Middle frontal gyrus (tissue), 1 donor: ENCODE data around the gene MACROH2A1.

Source experiments
- DNase-seq: peaks from one replicate; pipeline ENCODE4 v3.0.0-alpha.2; 2015; ENCODE audit warnings: low spot score; ENCODE audit errors: extremely low spot score

MACROH2A1 gene

DNA sequence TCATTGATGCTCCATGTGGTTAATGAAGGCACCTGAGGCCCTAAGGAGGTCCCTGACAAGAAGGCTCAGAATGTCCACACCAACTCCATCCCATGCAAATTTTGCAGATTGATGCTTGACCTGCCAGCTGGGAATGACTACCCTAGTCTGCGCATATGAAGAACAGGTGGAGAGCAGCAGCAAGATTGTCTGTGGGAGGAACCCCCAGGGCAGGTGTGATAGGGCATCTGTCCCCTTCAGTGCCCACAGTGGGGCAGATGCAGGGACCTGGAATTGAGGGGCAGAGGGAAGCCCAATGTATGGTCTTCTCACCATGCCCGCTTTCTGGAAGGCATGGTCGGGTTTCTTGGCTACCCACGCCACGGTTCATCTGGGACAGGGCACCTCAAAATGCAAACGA is 79.6 kb downstream of the MACROH2A1 start:
- no peak for DNase-seq

- no peak for DNase-seq
These were observed 80.1 kb downstream of the MACROH2A1 start for GRCh38 chr5:135318924-135319323.

GRCh38 chr5:135318037-135318436 is 81.0 kb downstream of the MACROH2A1 start:
- no peak for DNase-seq

GRCh38 chr5:135317286-135317685 is 81.7 kb downstream of the MACROH2A1 start:
- DNase-seq: no peak

GRCh38 chr5:135315386-135315785 is 83.6 kb downstream of the MACROH2A1 start:
- DNase-seq: no peak

DNA sequence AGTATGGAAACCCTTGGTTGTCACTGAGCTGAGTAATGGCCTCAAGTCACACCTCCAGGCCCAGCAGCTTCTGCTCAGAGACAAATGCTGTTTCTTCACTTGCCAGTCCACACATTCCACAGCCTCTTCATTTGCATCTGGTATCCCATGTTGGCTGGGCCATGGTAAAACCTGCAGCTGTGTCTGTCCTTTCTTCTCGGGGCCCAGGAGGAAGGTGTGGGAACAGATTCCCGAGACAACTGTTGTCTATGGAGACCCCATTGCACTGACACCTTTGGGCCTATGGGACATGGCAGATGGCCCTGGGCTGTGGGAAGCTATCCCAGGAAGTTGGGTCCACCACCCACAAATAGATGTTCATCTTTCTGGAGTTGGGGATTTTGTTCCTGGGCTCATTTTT is 85.1 kb downstream of the MACROH2A1 start:
- no peak for DNase-seq

DNA sequence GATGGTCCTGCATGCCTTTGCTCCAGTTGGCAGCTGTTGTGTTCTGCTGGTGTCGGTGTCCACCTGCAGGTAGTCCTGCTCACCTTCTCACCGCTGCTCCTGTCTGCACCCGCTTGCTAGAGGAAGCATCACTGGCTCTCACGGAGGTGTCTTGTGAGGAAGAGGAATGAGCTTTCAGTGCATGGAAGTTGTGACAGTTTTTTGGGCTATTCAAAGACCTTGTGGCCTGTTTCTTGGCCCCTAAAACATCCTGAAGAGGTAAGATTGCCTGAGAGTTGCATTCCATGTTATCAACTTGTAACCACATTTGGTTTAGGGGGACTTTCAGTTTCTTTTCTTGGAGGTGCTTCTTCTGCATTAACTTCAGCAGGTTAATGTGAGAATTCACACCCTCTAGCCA is 85.6 kb downstream of the MACROH2A1 start:
- DNase-seq: no peak

- DNase-seq: no peak
These were observed 86.6 kb downstream of the MACROH2A1 start for GRCh38 chr5:135312255-135312935.

DNA sequence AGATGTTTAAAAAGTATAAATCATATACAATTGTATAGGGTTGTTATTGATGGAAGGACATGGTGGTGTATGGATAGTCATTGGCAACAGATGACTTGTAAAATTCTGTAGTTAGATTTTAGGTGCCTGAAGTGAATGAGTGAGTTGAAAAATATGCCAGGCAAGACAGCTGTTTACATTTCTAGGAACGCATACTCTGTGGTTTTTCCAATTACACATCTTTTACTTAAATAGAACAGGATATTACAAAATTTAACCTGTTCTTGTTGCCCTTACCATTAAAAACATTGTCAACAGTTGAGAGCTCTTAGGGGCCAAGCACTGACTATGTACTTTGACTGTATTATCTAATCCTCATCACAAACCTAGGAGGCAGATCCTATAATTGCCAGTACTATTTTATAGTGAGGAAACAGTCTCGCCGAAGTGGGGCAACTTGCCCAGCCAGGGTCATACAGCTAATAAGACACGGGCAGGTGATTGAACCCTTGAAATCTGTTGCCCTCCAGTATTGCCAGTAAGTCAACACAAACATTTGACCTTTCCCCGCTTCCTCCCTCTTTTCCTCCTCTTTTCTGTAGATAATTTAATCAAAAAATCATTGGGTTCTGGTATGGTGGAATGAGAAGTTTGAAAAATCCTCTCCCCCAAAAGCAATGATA is 88.6 kb downstream of the MACROH2A1 start:
- DNase-seq: no peak

DNA sequence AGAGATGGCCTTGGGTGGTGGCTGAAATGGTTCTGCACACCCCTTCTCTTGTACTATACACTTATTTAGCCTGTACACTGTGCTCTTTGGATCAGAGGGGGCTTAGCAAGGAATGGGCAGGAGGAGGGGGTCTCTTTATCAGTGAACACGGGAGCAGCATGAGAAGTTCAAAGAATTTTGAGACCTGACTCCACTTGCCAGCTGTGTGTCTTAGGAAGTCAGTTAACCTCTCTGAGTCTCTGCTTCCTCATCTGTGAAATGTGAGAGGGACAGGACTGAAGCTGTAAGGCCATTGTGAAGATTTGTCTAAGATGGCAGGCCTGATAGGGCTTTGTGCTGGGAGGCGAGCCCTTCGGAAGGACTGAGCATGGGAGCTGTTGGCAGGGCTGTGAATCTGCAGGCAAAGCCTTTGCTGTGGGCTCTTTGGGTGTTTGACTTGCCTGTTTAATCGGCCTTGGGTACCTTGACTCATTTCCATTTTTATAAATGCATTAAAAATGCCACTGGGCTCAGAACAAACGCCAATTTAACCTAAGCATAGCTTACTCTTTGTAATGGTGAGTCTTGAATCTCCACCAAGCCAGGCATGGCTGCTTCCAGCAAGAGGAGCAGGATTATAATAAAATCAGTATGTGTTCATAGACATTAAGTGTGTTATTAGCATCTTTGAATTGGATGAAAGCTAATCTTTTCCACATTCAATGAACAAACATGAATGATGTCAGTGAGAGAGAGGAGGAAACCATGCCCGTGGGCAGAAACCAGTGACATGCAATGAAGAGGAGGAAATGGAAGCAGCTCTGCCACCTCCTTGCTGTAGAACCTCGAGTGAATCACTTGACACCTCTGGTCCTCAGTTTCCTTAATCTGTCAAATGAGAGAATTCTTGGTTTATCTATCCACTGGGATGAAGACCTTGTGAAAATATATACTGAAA is 89.4 kb downstream of the MACROH2A1 start:
- DNase-seq: no peak

GRCh38 chr5:135308752-135309151 is 90.3 kb downstream of the MACROH2A1 start:
- DNase-seq: no peak

DNA sequence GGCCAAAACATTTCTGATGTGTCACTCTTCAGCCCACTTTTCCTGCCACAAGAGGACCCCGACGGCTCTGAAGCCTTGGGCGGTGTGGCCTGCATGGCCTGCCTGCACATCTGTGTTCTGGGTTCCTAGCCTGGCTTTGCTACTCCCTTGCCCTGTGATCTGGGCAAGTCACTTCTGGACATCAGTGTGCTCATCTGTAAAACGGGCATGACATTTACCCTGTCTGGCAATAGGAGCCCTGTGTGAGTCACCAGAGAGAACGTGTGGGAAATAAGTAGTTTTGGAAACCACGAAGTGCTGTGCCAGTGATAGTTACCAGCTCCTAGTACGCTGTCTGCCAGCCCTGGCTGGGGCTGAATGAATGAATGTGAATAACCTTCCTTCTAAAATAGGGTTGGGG is 90.8 kb downstream of the MACROH2A1 start:
- no peak for DNase-seq

DNA sequence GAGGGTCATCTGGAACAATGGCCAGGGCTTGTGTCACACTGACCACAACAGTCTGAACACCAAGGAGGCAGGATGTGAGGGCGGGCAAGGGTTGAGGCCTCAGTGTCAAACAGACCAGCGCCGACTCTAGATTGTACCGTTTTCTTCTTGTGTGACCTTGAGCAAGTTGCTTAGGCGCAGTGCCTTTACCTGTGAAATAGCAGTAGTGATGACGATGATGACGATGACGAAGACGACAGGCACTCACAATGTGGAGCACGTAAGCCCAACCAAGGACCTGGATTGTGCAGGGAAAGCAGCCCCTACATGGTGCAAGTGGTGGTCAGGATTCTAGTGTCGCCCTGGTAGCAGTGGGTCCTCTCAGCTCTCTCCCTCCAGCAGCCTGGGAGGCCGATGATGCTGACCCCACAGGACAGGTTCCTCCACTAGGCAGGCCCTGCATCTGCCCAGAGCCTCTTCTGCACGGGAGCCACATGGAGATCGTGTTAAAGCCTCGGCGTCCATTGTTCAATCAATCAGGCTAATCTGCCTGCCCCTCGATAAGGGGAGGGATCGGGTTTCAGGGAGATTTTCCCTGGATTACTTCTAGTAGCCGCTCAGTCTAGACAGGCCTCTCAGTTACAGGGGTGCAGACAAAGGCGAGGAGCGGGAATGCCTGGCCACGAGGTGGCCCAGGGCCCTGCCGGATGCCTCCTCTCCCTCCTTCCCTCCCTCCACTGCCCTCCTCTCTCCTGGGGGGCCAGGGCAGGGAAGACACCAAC is 91.7 kb downstream of the MACROH2A1 start:
- no peak for DNase-seq

DNA sequence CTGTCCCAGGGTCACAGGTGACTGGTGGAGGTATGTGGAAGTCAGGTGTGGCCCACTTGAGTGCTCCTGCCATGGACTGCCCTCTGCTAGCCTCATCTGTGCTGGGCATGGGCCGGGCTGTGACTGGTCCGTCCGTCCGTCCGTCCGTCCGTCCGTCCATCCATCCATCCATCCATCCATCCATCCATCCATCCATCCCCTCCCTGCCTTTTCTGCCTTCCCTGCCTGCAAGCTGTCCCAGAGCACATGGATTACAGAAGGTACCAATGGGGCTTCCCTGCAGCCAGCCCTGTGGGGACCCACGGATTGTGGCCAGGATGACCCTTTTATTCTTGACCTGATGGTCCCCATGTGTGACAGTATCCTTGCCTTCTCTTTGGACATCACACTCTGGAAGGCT is 92.5 kb downstream of the MACROH2A1 start:
- no peak for DNase-seq

GRCh38 chr5:135304352-135305221 is 94.4 kb downstream of the MACROH2A1 start:
- no peak for DNase-seq

DNA sequence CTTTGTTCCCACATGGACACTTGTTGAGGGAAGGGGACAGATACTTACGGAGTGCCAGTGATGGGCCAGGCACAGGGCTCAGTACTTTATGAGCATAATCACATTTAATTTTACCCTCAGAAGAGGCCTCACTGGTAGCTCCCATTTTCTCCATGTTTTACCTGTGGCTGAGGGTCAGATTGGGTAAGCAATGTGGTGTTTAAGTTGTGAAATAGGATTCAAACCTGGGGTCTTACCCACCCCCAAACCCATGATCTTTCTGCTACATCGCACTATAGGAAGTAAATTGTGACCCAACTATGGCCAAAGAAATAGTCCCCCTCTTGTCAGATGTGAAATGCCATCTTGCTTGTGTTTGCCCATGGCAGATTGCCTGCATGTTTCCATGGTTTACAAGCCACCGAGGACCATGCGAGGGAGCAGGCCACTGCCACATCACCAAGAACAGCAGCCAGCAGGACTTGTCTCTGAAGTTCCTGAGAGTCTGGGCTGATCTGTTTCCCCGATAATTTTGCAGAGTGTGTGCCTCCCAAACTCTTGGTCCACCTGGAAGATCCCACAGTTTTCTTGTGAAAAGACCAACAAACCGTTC is 95.4 kb downstream of the MACROH2A1 start:
- no peak for DNase-seq

GRCh38 chr5:135296900-135297816 is 101.9 kb downstream of the MACROH2A1 start:
- DNase-seq: no peak

GRCh38 chr5:135295852-135296251 is 103.2 kb downstream of the MACROH2A1 start:
- DNase-seq: no peak

DNA sequence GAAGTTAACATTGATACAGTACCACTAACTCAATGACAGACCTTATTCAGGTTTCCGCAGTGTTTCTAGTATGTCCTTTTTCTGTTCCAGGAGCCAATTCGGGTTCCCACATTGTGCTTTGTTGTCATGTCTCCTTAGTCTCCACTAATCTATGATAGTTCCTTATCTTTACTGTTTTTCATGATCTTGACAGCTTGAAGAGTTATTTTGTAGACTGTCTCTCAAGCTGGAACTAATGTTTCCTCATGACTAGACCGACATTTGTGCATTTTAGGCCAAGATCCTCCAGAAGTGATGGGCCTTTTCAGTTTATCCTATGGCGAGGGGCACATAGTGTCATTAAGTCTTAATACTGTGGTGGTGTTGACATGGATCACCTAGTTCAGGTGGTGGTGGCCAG is 104.2 kb downstream of the MACROH2A1 start:
- DNase-seq: no peak
